Activated CD4-positive, alpha-beta memory T cell treated with anti-CD3 and anti-CD28 coated beads, Interleukin-2, amount 10 ng/mL, durations not matched to agents 7 days and 5 days (primary cell): Measurements from ENCODE around the gene STIMATE. TPM values are rescaled to one million over a fixed set of nuclear protein-coding genes. Genes with fewer than 3 reads are reported as not detected.

ENCODE experiments used
- CTCF ChIA-PET: fragments of 350-600 bp; sonication (Branson Sonifier 250); formaldehyde crosslinking; loops from one replicate; lab custom pipeline; 2021; ENCODE audit warnings: antibody characterized with exemption, inconsistent platforms; lab: Charles Lee
- POLR2A ChIA-PET: fragments of 350-600 bp; sonication (Branson Sonifier 250); formaldehyde crosslinking; loops from one replicate; lab custom pipeline; 2021; ENCODE audit warnings: antibody characterized with exemption; lab: Charles Lee
- DNase-seq: peaks from one replicate; pipeline ENCODE4 v3.0.0-alpha.2; 2020
- H3K27ac Mint-ChIP-seq: one replicate; pipeline ENCODE4 v1.8.0; 2021; ENCODE audit warnings: mild to moderate bottlenecking, mixed read lengths
- H3K27me3 Mint-ChIP-seq: one replicate; pipeline ENCODE4 v1.8.0; 2021; ENCODE audit warnings: mixed read lengths
- H3K36me3 Mint-ChIP-seq: one replicate; pipeline ENCODE4 v1.8.0; 2021; ENCODE audit warnings: low read depth, mixed read lengths
- H3K4me1 Mint-ChIP-seq: one replicate; pipeline ENCODE4 v1.8.0; 2021; ENCODE audit warnings: mixed read lengths
- H3K4me3 Mint-ChIP-seq: one replicate; pipeline ENCODE4 v1.8.0; 2021; ENCODE audit warnings: mild to moderate bottlenecking, mixed read lengths
- H3K9me3 Mint-ChIP-seq: one replicate; pipeline ENCODE4 v1.8.0; 2021; ENCODE audit warnings: mixed read lengths
- total RNA-seq, 2 experiments: library from RNA; stranded (reverse); gene quantifications; one replicate each; pipeline ENCODE4 v1.2.3, GENCODE V29; 2021

The STIMATE gene
- total RNA-seq, 2 experiments from 2014 or later: 31.9 to 34.7 TPM

DNA sequence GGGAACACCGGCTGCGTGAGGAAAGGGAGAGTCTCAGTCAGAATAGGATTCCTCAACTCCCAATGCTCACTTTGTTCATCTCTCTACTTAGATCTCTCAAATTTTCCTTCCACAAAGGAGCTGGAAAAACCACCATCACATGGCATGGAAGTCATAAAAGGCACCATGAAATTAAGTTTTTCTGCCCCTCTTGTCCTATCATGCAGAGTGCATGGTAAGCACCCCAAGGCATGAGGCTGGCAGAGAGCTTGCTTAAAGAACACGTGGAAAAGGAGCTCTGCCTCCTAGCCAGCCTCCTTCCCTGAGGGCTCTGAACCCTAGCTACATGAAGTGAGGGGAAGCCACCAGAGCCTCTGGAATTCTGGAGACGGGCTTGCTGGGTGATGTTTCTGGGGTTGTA, 17.8 kb downstream of the STIMATE start:
- H3K27me3 Mint-ChIP-seq: no peaks in the 10 kb centered on the region
- ChIA-PET POLR2A (interaction anchor here (1.1 kb wide), 1 partner anchor 10 kb away, joined by 3 read pairs; no protein-coding TSS in a partner anchor), CTCF (interaction anchor here (0.8 to 2.4 kb wide), 5 partner anchors 10 to 52 kb away, joined by 3 to 17 read pairs (median 3); no protein-coding TSS in a partner anchor)
- no peak for DNase-seq
- H3K27ac Mint-ChIP-seq: no peak overlapping the region
- no peaks in the 10 kb centered on the region for H3K9me3 Mint-ChIP-seq
- H3K4me1 Mint-ChIP-seq: peaks cover 19% of the 10 kb centered on the region
- no peak overlapping the region for H3K4me3 Mint-ChIP-seq
- peaks cover 10% of the 10 kb centered on the region for H3K36me3 Mint-ChIP-seq

DNA sequence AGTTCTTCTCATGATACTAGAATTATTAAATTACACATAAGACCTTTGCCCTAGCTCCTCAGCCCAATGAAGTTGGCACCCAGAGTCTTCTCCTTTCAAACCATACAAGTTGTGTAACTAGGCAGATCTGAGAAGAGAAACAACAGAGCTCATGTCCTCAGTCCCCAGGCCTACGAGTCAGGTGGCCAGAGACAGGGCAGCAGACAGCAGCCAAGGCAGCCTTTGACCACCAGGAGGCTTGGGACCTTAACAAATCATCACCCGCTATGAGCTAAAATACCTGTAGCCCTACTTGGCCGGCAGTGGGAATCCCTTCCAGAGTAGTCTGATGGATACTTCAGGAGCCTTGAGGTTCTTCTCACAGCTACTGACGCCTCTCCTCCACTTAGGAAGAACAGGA, 18.3 kb downstream of the STIMATE start:
- no peaks in the 10 kb centered on the region for H3K9me3 Mint-ChIP-seq
- peaks cover 10% of the 10 kb centered on the region for H3K36me3 Mint-ChIP-seq
- no peak overlapping the region for H3K4me3 Mint-ChIP-seq
- ChIA-PET CTCF (interaction anchor here (0.8 to 2.4 kb wide), 3 partner anchors 10 to 53 kb away, joined by 3 to 17 read pairs (median 3); no protein-coding TSS in a partner anchor), POLR2A (interaction anchor here (1.1 kb wide), 1 partner anchor 10 kb away, joined by 3 read pairs; no protein-coding TSS in a partner anchor)
- DNase-seq: no peak
- H3K27me3 Mint-ChIP-seq: no peaks in the 10 kb centered on the region
- no peak overlapping the region for H3K27ac Mint-ChIP-seq
- peaks cover 24% of the 10 kb centered on the region for H3K4me1 Mint-ChIP-seq

DNA sequence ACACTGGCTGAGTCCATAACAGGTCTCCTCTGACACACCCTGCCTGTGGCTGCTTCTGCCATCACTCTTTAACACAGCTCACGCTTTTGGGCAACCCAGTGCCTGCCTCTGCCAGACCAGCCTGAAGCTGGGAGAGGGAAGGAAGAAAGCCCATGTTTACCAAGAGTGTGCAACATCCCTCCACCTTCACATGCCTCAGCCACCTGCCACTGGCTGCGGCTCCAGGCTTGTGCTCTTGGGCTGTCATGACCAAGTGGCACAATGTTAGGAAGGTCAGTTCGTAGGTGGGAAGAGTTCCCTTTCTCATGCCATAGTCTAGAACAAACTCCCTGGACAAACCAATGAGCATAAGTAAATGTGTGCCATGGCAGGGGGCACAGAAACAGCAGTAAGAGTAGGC, 20.3 kb downstream of the STIMATE start:
- peaks cover 10% of the 10 kb centered on the region for H3K36me3 Mint-ChIP-seq
- CTCF ChIA-PET: interaction anchor here (1.3 kb wide), 1 partner anchor 16 kb away, joined by 5 read pairs; no protein-coding TSS in a partner anchor
- peaks cover 28% of the 10 kb centered on the region for H3K4me1 Mint-ChIP-seq
- H3K4me3 Mint-ChIP-seq: no peak overlapping the region
- H3K9me3 Mint-ChIP-seq: no peaks in the 10 kb centered on the region
- no peaks in the 10 kb centered on the region for H3K27me3 Mint-ChIP-seq
- POLR2A ChIA-PET: no interaction called here
- H3K27ac Mint-ChIP-seq: no peak overlapping the region
- no peak for DNase-seq

DNA sequence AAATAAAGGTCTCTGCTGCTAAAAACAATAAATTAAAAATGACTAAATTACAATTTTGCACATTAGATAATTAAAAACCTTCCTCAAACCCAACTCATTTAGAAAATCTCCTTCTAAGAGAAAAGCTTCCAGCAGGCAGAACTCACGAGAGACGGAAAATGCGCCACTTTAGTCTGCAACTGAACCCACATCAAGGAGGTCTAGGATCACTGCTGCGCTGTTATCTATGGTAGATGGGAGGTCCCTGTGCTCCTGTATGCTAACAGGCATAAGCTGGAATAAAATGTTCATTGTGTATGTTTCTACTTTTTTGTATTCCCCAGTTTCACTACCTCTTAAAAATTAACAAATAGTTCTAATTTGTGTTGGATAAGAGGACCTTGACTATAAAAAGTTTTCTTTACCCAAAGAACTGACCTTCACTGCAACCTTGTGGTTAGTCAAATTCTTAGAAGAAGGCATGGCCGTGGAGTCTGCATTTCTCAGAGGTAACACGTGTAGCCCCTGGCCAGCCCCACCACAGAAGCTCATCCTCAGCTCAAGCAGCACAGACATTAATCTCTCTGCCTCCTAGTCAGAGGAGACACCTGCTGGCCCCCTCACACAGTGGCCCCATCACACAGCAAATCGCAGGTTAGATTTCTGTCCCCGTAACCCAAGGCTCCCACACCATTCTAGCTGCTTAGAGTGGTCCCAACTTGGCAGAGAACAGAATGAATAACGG, 22.3 kb downstream of the STIMATE start:
- no peak for DNase-seq
- peaks cover 27% of the 10 kb centered on the region for H3K4me1 Mint-ChIP-seq
- no peak overlapping the region for H3K4me3 Mint-ChIP-seq
- H3K9me3 Mint-ChIP-seq: no peaks in the 10 kb centered on the region
- CTCF ChIA-PET: interaction anchor here (0.5 to 1.7 kb wide), 3 partner anchors 18 to 333 kb away, joined by 4 to 7 read pairs (median 4); no protein-coding TSS in a partner anchor
- H3K27me3 Mint-ChIP-seq: no peaks in the 10 kb centered on the region
- H3K36me3 Mint-ChIP-seq: peaks cover 12% of the 10 kb centered on the region
- H3K27ac Mint-ChIP-seq: no peak overlapping the region
- POLR2A ChIA-PET: interaction anchor here (1.3 kb wide), 1 partner anchor 170 kb away, joined by 3 read pairs; no protein-coding TSS in a partner anchor

DNA sequence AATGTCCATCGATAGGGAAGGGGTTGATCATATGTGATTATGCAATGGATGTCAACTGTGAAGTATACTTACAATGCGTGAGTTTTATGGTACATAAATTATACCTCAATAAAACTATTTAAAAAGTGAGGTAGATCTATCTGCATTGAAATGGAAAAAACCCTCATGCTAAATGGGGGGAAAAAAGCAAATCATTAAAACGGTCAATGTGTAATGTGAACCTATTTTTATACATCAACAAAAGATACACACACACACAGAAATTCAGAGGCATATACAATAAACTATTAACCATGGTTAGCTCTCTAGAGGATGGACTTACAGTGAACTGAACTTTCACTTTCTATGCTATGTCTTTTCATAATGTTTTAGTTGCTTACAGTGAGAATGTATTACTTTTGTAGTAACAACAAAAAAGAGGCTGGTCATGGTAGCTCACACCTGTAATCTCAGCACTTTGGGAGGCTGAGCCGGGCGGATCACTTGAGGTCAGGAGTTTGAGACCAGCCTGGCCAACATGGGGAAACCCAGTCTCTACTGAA, 23.1 kb downstream of the STIMATE start:
- no peaks in the 10 kb centered on the region for H3K9me3 Mint-ChIP-seq
- POLR2A ChIA-PET: interaction anchor here (1.3 kb wide), 1 partner anchor 18 kb away, joined by 3 read pairs; no protein-coding TSS in a partner anchor
- DNase-seq: no peak
- H3K27me3 Mint-ChIP-seq: no peaks in the 10 kb centered on the region
- H3K36me3 Mint-ChIP-seq: peaks cover 6% of the 10 kb centered on the region
- H3K27ac Mint-ChIP-seq: no peak overlapping the region
- peaks cover 27% of the 10 kb centered on the region for H3K4me1 Mint-ChIP-seq
- H3K4me3 Mint-ChIP-seq: no peak overlapping the region
- CTCF ChIA-PET: interaction anchor here (0.5 to 1.7 kb wide), 4 partner anchors 18 to 332 kb away, joined by 4 to 7 read pairs (median 4); no protein-coding TSS in a partner anchor

DNA sequence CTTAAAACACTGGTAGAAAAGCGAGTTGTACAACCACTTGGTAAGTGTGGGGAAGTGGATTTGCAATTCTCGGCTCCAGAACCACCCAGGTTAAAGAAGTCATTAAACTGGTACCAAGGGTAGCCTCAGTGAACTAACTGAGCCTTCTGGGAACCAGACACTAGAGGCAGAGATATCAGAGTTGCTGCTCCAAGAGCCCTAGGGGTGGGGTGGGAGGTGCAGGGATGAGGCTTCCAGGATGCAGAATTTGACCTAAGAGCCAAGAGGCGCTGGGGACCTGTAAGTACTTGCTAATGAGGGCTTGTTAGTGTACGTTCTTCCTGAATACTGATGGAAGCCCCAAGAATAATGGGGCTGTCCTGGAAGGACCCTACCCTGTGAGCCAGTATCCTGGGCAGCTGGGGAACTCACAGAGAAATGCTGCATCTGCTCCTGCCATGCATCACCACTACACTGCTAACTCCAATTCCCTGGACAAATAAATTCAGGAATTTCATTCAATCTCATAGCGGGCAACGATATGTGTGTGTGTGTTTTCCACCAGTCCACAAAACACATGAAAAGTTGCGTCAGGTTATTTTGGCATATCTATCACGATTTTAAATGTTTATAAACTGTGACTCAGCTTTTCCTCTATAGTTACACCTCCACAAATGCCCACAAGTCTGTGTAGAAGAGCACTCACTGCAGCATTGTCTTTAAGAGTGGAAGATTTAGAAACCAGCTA, 23.8 kb downstream of the STIMATE start:
- Mint-ChIP-seq H3K9me3 (no peaks in the 10 kb centered on the region), H3K27me3 (no peaks in the 10 kb centered on the region), H3K36me3 (peaks cover 2% of the 10 kb centered on the region), H3K4me3 (no peak overlapping the region), H3K4me1 (peaks cover 27% of the 10 kb centered on the region), H3K27ac (no peak overlapping the region)
- ChIA-PET POLR2A (interaction anchor here (1.3 kb wide), 1 partner anchor 17 kb away, joined by 3 read pairs; no protein-coding TSS in a partner anchor), CTCF (interaction anchor here (0.7 to 1.7 kb wide), 2 partner anchors 19 to 60 kb away, joined by 4 to 7 read pairs; no protein-coding TSS in a partner anchor)
- no peak for DNase-seq

DNA sequence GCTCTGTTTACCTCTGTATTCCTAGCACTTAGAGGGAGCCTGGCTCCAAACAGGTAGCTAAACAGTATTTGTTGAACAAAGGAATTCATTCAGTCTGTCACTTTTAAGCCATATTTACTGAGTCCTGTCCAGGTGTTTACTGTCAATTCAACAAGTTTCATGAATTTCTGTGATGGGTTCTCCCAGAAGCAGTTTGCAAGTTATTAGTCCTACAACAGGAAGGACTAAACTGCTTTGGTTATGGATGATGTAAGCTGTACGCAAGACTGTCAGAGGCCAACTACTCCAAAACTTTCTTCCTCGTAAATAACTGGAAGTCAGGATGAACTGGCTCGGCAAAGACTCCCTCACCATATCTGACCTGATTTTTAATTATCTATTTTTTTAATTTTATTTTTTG, 25.1 kb downstream of the STIMATE start:
- ChIA-PET POLR2A (no interaction called here), CTCF (no interaction called here)
- H3K36me3 Mint-ChIP-seq: peaks cover 2% of the 10 kb centered on the region
- peaks cover 27% of the 10 kb centered on the region for H3K4me1 Mint-ChIP-seq
- no peak overlapping the region for H3K27ac Mint-ChIP-seq
- no peaks in the 10 kb centered on the region for H3K9me3 Mint-ChIP-seq
- DNase-seq: no peak
- no peak overlapping the region for H3K4me3 Mint-ChIP-seq
- no peaks in the 10 kb centered on the region for H3K27me3 Mint-ChIP-seq

DNA sequence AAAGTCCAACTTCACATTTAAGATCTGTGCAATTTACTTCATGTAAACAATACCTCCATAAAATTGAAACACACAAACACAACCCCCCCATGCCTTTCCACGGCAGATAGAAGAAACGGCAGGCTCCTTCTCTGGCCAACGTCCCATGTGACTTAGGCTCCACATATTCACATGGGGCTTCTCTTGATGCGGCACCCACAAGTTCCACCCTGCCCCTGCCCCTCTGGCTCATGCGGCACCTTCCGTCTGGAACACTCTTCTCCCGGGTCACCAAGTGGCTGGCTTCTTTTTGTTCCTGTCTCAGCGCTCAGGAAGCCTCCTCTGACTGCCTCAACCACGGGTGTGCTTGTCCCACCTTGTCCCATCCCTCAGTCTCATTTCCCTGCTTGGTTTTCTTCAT, 25.6 kb downstream of the STIMATE start:
- Mint-ChIP-seq H3K27ac (no peak overlapping the region), H3K4me3 (no peak overlapping the region), H3K27me3 (no peaks in the 10 kb centered on the region), H3K4me1 (peaks cover 27% of the 10 kb centered on the region), H3K9me3 (no peaks in the 10 kb centered on the region), H3K36me3 (peaks cover 2% of the 10 kb centered on the region)
- ChIA-PET POLR2A (no interaction called here), CTCF (no interaction called here)
- DNase-seq: no peak

DNA sequence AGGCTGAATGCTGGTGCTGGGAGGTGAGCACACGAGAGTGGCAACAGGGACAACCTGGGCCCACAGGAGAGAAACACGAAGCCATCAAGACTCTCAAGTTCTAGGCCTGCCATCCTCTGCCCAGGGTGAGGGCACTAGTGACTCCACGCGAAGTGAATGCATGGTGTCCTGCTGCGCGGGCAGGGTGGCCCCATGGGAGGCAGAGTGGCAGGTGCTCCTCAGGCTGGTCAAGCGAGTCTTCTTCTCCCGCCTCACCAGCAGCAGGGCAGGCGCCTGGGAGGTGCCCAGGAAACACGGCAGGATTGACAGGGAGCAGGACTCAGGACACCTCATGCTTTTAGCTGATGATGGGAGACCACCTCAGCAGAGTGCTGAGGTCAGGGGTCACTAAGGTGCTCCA, 26.9 kb downstream of the STIMATE start:
- POLR2A ChIA-PET: no interaction called here
- Mint-ChIP-seq H3K27me3 (no peaks in the 10 kb centered on the region), H3K27ac (no peak overlapping the region)

DNA sequence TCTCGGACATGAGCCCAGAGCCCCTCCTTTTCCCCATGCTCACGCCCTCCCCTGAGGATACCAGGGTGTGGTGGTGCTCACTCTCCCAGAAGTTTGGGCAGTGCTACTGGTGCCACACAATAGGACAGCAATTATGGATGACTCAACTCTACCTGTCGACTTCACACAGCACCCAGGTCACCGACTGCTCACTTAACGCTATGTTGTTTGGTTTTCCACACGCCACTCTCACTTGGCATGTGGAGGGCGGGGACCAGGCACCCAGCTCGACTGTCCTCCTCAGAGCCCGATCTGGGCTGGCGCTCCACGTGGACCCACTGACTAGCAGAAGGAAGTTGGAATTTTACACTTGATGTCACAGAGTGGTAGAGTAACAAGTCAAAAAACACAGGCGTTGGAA, 30.9 kb downstream of the STIMATE start:
- Mint-ChIP-seq H3K27me3 (no peaks in the 10 kb centered on the region), H3K27ac (no peak overlapping the region), H3K36me3 (peaks cover 25% of the 10 kb centered on the region), H3K4me1 (peaks cover 1% of the 10 kb centered on the region), H3K4me3 (no peak overlapping the region), H3K9me3 (peaks cover 24% of the 10 kb centered on the region)
- DNase-seq: no peak
- ChIA-PET POLR2A (no interaction called here), CTCF (no interaction called here)

More for the DNA sequence above, 26.9 kb downstream of the STIMATE start:
- H3K4me3 Mint-ChIP-seq: no peak overlapping the region
- H3K36me3 Mint-ChIP-seq: peaks cover 12% of the 10 kb centered on the region
- CTCF ChIA-PET: no interaction called here
- no peak for DNase-seq
- peaks cover 24% of the 10 kb centered on the region for H3K4me1 Mint-ChIP-seq
- peaks cover 10% of the 10 kb centered on the region for H3K9me3 Mint-ChIP-seq

DNA sequence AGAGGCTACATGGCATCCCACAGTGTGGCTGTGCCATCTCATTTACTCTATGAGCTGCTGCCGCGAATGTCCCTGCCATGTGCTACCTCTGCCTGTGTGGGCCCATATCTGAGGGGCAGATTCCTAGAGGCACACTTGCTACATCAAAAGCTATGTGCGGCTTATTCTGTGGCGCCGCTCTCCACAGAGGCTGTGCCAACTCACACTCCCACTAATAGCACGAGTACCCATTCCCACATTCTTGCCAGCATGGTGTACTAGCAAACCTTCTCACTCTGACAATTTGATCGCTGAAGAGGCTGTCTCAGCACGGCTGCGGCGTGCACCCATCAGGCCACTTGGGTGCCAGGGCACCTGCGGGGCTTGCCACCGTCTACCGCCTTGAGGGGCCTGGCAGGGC, 31.4 kb downstream of the STIMATE start:
- H3K9me3 Mint-ChIP-seq: peaks cover 24% of the 10 kb centered on the region
- H3K27ac Mint-ChIP-seq: no peak overlapping the region
- H3K4me3 Mint-ChIP-seq: no peak overlapping the region
- ChIA-PET POLR2A (no interaction called here), CTCF (no interaction called here)
- H3K4me1 Mint-ChIP-seq: no peaks in the 10 kb centered on the region
- no peaks in the 10 kb centered on the region for H3K27me3 Mint-ChIP-seq
- H3K36me3 Mint-ChIP-seq: peaks cover 25% of the 10 kb centered on the region
- no peak for DNase-seq

DNA sequence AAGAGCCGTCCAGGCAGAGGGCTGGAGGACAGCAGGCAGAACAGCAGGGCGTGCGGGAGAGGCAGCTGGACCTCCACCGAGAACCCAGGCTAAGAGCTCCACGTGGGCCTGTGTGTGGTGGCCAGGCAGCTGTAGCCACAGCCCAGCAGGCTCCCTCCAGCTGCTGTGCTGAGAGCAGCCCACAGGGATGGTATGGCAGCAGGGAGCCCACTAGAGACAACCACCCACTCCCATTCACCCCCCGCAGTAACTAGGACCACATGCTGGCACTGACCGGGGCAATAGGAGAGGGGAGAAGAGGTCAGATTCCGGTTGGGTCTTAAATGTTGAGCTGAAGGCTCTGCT, 37.0 kb downstream of the STIMATE start:
- H3K27me3 Mint-ChIP-seq: no peaks in the 10 kb centered on the region
- POLR2A ChIA-PET: no interaction called here
- H3K27ac Mint-ChIP-seq: no peak overlapping the region
- peaks cover 14% of the 10 kb centered on the region for H3K9me3 Mint-ChIP-seq
- no peak for DNase-seq
- peaks cover 15% of the 10 kb centered on the region for H3K36me3 Mint-ChIP-seq
- CTCF ChIA-PET: interaction anchor here (0.7 kb wide), 1 partner anchor 37 kb away, joined by 3 read pairs; no protein-coding TSS in a partner anchor
- H3K4me3 Mint-ChIP-seq: no peak overlapping the region
- H3K4me1 Mint-ChIP-seq: no peaks in the 10 kb centered on the region
